ENCODE data around the gene USP51.
"Not testable (repeated sequence)": the region's sequence is repeated elsewhere in the genome, so short reads cannot be mapped to it uniquely, and the experiment has no call there.

The USP51 gene

DNA sequence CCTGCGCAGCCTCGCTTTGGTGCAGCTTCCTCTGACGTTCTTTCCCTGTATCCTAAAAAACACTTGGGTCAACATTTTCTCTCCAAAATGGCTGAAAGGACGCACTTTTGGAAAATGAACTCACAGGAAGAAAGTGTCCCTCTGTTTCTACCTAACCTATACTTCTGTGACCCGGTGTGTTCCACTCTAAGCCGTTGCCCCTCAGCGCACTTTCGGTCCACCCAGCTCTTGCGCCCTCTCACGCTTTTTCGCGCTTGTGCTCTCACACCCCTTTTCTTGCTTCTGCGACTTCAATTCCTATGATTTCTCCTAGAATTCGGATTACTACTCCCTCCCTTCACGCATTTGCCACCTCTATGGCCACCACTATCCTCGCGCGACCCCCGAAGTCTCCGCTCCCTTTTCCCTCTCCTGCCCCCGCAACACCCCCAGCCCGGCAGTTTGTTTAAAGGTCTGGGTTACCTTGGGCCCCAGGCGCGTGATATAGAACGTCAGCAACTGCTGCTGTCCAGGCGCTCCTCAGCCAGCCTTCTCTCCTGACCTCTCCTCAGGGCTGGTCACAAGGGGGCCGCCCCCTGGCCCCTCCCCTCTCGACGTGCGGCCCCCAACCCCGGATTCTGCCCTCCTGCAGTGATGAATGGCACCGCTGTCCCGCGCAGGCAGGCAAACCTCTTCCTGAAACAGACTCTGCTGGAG, at the start of gene USP51:
TSS of gene USP51 (minus strand) at position 535 of the 696 bp plus-strand sequence. CDS start 909 bp downstream, outside the sequence.
- no peak for DNase-seq

DNA sequence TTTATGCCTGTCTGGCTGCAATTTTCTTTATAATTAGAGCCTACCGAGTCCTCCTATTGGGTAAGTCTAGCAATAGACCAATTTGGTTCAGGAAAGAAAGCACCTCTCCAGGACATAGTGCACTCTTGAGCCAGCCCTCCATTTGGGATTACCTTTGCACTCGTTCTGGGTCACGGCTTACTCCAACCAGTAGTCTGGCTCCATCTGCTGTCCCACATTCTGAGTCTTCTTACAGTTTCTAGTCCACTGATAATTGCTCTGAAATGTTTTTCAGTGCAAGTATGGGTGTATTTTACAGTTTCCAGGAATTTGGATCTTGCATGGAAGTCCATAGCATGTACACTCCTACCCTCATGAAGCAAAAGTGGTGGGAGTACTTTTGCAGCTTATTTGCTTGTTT, 34.8 kb upstream of the USP51 start:
- DNase-seq, result no peak

DNA sequence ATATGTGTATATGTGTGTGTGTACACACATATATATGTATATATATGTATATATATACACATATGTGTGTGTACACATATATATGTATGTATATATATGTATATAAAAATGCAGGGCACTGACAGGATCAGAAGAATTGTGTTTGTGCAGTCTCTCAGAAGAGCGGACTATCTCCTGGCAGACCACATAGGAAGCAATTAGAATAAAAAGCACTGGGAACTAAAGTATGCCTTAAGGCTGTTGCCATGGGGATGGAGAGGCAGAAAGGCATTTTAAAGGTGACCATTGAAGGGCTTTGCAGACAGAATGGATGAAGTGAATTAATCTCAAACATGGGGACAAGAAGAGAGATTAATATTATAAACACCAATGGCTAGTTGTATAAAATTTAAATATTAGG, 33.7 kb upstream of the USP51 start:
- DNase-seq, result peak; percentile 8

DNA sequence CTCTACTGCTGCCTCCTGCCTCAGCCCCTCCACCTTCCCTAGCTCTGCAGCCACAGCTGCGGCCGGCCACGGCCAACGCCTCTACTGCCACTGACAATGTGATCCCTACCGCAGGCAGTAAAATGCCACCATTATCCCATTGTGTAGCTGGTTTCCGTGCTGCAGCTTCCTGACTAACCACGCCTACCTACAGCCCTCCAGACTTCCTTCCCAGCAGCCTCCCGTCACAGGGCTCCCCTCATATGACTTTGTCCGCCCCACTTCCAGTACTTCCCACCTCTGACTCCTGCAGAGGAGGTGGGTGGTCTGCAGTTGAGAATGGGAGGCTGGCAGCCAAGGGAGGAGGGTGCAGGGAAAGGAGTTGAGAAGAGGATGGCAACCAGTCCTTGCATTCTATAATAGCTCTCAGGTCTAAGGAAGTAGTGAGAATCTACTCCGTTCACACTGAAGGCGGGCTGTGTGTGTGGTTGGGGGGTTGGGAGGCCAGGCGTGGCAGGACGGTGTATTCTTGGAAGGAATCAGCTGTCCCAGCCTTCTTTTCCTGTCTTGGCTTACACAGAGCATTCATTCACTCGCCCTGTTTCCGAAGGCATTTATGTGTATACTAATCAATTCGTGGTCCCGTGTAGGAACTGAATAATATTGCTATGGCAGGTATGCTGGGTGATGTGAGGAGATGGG, 33.1 kb upstream of the USP51 start:
- no peak for DNase-seq

DNA sequence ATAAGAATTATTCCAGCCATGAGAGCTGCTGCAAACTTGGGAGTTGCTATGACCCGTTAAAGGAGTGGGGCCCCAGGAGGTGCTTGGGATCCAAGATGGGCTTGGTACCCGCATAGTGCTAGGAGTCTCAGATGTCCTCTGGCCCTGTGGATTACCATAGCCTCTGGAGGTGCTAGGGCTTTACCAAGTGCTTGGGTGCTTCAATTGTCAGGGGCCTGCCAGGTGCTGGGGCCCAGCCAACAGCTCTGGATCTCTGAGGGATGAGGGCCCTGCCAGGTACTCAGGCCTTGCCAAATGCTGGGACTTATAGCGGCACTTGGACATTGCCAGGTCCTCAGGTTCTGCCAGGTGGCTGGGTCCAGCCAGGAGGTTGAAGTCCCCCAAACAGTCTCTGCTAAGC, 32.0 kb upstream of the USP51 start:
- no peak for DNase-seq

DNA sequence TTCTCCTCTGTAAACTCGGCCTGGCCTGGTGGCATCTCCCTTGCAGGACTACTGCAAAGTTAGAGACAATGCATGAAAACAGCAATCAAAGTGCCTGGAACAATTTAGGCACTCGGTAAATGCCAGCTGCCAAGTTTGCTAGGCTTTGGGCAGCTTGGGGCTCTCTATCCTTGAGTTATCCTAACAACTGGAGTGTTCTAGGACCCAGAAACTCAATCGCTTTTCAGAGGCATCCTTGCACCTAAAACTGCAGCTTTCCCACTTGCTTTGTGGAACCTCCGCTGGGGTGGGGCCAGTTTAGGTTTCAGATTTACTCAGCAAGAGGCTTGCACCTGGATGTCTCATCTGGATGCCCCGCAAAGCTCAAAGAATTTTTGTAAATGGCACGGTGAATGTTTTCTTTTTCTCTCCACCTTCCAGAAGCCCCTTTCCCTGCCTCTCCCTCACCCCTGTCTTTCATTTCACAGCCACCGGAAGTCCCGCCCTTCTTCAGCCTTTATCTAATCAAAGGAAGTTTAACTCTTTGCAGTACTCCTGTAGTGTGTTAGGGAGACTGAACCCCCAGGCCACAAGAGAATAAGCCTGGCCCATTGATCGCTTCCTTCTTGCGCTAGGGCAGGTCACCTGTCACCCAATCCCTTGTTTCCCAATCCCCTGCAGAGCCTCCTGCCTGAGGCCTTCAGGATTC, 27.3 kb upstream of the USP51 start:
- not testable (repeated sequence) for DNase-seq

DNA sequence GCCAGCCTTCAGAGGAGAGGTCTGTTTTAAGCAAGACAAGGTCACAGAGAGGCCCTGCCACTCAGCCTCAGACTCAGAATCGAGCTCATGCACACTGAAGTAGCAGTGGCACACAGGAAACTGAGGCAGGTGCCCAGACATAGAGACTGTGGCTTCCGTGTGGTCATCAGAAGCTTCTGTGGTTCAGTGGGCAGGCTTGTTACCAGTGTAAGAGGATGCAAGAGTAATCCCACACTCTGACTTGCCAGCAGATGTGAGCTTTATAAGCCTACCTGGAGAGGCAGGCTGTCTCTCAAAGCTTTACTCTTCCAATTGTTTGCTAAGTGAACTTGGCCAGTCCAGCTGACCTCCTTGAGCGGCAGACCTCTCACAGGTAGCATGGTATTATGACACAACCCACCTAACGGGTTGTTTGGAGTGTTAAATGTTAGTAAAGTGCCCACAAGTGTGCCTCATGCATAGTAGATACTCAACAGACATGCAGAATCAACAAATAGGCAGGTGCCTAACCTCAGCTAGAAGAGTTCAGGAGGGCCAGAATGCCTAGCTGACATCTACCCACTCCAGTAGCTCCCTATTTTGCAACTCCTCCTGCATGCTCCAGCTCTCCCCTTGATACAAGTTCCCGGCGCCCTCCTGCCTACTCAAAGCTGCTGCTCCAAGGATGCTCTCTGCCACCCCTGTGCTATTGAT, 23.5 kb upstream of the USP51 start:
- not testable (repeated sequence) for DNase-seq

DNA sequence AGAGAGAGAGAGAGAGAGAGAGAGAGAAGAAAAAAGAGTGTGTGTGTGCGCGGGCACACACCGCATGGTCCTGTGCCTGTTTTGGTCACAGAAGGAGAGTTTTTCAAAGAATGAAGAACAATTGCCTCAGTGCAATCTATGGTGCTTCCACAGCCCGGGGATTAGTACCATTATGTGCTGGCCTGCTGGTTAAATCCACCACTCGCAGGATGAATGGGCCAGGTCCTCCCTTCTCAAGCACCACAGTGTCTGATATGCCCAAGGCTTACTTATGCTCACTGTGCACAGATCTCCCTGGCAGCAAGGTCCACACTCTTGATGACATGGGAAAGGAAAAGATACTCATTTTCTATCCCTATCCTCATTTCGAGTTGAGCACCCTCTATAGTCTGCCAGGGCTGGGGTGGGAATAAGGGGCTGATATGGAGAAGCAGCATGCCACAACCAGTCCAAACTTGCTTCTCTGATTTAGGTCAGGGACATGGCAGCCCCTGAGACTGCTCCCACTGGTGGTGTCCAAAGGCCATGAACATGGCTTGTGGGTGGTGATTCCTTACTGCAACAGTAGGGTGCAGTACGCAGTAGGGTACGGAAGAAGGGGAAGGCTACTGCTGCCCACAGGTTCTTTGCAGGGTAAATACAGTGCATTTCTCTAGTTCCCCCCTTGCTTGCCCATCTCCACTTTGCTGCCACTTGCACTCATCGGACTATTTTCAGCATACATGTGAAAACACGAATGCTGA, 18.9 kb upstream of the USP51 start:
- not testable (repeated sequence) for DNase-seq

DNA sequence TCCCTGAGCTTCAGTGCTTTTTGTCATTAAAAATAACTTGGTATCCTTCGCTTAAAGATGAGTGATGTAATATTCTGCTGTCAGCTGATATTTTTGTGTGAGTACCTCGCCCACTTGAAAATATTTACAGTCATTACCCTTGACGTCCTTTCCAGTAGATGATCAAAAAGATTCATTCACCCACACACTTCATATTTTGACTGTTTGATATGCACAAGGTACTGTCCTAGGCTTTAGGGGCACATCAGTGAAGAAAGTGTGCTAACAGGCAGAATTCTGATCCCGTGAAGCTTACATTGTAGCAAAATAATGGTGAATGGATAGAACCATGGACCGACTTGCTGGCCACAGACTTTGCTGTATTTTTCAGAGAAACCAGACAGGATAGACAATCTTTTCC, 18.1 kb upstream of the USP51 start:
- DNase-seq, result not testable (repeated sequence)

DNA sequence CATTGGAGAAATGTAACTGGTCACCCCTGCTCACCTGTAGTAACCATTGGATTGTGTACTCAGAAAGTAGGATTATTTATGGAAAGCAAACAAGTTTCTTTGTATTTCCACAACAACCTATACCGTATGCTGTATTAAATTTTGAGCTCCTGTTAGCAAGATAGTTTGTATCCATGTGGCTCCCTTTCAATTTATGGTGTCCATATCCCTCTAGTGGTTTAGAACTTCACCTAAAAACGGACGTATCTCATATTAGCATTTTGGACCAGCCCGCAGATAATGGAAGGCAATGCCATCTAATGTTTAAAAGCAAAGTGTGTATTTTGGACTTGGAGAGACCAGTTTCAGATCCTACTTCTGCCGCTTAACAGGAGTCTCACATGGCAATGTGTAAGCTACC, 17.4 kb upstream of the USP51 start:
- DNase-seq, result not testable (repeated sequence)

DNA sequence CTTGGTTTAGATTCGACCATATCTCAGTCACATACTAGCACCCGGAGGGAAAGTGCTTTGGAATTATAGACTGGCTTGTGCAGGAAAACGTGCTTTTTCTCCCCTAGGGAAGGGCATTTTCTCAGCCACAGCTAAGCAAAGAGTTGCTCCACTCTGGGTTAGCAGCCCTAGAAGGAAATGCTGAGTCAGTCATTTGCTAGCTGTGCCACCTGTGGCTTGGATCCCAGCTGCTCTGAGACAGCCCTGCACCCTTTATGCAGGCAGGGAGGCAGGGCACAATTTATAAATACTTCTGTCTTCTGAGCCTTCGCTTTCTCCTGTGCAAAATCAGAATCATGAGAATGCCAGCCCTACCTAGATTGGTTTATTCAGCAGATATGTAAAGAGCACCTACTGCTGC, 1.3 kb upstream of the USP51 start:
- no peak for DNase-seq

DNA sequence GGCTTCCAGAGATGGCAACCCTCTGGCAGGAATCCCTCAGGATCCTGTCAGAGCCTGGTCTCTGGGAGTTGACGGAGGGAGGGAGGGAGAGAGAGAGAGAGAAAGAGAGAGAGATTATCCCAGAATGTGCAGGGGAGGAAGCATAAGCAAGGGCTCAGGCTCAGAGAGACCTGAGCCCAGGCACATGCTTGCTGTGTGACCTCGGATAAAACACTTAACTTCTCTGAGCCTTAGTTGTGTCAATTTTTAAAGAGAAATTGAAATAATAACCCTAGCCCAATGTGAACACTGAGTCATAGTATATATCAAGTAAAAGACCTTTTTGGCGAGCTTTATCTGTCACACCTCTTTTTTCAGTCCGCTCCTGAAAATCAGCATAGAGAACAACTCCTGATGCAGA, 473 bp upstream of the USP51 start:
- DNase-seq, result no peak

DNA sequence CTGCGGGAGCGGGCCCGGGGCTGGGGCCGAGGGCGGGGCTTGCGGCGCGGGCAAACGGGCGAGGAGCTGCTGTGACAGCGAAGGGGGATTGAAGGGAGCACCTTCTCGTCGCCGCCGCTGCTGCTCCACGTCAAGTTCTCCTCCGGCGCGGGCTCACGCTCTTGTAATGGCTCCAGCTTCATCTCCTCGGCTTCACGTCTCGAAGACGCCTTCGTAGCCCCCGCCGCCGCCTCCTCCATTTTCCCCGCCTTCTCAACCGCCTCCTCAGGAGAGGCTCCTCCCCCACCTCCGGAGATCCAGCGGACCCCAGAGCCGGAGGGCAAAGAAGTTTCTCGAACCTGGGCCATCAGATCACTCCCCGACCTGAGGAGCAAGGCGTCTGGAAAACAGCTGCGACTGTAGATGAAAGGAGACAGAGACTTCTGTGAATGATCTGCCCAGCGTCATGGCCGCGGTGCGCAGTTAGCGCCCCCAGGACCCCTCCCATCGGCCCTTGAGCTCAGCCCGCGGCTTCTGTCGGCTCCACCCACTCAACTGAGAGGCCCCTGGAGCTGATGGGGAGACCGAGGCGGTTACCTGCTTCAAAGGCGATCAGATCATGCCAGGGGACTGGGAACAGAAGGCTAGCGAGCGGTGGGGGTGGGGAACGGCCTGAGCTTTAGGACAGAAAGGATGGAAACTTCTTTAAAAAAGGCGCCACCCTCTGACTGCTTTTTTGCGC, 895 bp downstream of the USP51 start:
- peak; percentile 48 for DNase-seq

DNA sequence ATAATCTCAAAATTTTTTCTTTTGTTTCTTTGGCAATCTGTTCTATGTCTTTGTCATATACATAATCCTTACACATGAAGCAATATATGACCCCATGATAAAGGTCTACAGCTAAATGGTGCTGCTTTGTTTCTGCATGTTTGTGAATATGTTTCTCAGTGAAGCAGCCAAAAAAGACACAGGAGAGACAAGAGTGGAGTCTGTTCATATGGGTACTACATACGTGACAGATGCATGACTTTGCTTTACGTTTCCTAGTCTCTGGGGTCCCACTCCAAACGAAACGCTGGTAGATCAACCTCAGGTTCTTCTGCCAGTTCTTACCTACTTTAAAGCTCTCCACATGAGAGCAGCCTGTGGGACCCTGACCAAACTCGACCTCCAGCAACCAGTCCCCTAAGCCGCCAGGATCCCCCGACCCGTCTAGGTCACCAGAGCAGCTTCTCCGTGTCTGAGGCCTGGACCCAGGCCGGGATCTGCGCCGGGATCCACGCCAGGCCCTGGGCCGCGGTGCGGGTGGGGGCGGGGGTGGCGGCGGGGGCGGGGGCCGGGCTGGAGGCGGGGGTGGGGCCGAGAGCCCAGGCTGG, 1.5 kb downstream of the USP51 start:
- DNase-seq, result no peak

DNA sequence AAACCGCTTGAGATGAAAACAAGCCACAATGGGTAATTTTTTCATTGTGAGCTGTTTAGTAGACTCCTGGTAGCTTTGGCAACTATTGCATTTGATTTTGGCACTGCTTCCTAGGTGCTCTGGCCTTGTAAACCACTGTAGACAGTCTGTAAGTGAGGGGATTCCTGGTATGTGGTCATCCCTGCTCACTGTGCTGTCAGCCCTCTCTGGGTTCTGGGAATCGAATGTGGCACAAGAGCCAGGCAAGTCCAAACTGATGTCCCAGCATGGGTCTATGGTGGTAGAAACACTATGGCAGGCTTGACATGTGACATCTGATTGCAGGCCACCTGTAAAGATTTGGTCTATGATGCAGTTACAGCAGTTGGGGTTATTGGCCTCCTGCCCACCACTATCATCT, 2.5 kb downstream of the USP51 start:
- DNase-seq, result no peak

DNA sequence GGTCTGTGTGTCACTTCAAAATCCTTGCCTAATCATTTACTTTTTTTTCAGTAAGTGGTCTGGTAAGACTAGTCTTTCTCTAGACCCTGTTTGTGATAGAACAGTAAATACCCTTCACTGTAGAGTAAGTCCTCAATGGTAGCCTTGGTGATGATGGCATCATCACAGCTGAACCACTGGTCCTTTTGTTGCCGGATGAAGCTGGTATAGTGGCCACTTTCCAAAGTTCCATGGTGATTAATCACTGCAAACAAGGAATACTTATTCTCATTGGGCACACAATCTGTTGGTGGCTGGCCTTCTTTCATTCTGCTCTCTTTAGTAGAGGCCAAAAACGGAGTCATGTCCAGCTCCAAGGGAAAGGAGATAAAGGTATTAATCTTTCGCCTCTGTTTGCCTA, 2.9 kb downstream of the USP51 start:
- DNase-seq, result peak; percentile 16

DNA sequence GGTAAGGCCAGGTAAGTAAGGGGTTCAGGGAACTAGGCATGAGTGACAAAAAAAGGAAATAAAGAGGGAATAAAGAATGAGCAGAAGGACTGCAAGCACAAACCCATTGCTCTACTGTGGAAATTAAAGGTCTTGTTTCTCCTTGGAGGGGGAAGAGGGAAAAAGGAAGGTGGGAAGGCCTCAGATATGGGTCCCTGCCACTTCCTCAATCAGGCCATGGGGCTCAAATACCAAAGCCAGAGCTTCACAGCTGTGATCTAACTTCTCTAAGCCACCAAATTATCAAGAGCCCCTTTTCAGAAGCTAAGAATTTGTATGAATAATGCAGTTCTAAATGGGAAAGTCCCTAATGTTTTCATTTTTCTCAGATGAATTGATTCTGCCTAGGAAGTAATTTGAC, 4.7 kb downstream of the USP51 start:
- DNase-seq, result no peak

DNA sequence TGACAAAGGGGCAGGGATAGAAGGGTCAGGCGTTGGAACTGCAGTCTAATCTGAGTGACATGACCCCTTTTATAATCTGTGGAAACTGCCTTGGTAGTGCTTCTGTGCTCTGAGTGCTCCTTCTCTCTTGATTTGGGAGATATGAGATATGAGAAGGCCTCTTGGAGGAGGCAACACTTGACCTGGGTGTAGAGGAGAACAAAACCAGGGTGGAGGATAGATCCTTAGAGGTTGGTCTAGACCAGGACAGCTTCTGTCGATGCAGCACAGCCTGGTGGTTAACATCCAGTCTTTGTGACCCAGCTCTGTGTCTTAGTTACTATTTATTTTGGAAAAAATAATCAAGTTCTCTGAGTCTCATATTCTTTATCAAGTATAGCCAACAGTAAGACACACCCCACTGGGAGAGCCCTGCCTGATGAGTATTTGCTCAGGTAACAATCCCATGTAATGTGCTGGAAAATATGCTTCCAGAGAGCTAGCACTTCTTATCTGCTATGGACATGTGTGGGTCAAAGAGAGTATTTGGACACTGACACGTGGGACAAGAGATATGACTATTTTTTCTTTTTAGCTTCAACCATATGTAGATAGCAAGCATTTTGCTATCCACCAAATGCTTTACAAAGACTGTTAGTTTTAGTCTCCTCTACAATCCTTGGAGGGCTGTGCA, 9.1 kb downstream of the USP51 start:
- no peak for DNase-seq

DNA sequence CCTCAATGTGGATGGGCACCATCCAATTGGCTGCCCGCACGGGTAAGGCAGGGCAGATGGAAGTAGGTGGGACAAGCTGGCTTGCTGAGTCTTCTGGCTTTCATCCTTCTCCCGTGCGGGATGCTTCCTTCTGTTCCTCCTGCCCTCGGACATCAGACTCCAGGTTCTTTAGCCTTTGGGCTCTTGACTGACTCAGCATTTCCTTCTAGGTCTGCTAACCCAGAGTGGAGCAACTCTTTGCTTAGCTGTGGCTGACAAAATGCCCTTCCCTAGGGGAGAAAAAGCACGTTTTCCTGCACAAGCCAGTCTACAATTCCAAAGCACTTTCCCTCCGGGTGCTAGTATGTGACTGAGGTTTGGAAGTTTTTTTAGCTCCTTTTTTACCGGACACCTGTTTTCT, 9.7 kb downstream of the USP51 start:
- not testable (repeated sequence) for DNase-seq

DNA sequence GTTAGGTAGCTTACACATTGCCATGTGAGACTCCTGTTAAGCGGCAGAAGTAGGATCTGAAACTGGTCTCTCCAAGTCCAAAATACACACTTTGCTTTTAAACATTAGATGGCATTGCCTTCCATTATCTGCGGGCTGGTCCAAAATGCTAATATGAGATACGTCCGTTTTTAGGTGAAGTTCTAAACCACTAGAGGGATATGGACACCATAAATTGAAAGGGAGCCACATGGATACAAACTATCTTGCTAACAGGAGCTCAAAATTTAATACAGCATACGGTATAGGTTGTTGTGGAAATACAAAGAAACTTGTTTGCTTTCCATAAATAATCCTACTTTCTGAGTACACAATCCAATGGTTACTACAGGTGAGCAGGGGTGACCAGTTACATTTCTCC, 23.9 kb downstream of the USP51 start:
- DNase-seq, result not testable (repeated sequence)

DNA sequence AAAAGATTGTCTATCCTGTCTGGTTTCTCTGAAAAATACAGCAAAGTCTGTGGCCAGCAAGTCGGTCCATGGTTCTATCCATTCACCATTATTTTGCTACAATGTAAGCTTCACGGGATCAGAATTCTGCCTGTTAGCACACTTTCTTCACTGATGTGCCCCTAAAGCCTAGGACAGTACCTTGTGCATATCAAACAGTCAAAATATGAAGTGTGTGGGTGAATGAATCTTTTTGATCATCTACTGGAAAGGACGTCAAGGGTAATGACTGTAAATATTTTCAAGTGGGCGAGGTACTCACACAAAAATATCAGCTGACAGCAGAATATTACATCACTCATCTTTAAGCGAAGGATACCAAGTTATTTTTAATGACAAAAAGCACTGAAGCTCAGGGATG, 24.5 kb downstream of the USP51 start:
- not testable (repeated sequence) for DNase-seq
